BLaER1 treated with 17β-estradiol and CSF1 and Interleukin-3, amounts not matched to agents 10 nM and 100 nM (cell line): ENCODE data around the gene CXCL16.

Experiments used
- H3K27ac ChIP-seq, 11 experiments: shearing (Covaris generic); formaldehyde crosslinking; 2 replicates each; pipeline ENCODE4 v1.8.1; 2022
- H3K27me3 ChIP-seq, 11 experiments: shearing (Covaris generic); formaldehyde crosslinking; 2 replicates each; pipeline ENCODE4 v1.8.1; 2022
- H3K36me3 ChIP-seq, 11 experiments: shearing (Covaris generic); formaldehyde crosslinking; 2 replicates each; pipeline ENCODE4 v1.8.1; 2022
- H3K4me1 ChIP-seq, 10 experiments: shearing (Covaris generic); formaldehyde crosslinking; 2 replicates each; pipeline ENCODE4 v1.8.1; 2022
- H3K4me2 ChIP-seq, 11 experiments: shearing (Covaris generic); formaldehyde crosslinking; 2 replicates each; pipeline ENCODE4 v1.8.1; 2022
- H3K4me3 ChIP-seq, 10 experiments: shearing (Covaris generic); formaldehyde crosslinking; 2 replicates each; pipeline ENCODE4 v1.8.1; 2022
- H3K9ac ChIP-seq, 11 experiments: shearing (Covaris generic); formaldehyde crosslinking; 2 replicates each; pipeline ENCODE4 v1.8.1; 2022
- H3K9me3 ChIP-seq, 11 experiments: shearing (Covaris generic); formaldehyde crosslinking; replicated peaks in 1 of 11; 2 replicates each; pipeline ENCODE4 v1.8.1; 2022
- H4K20me1 ChIP-seq, 11 experiments: shearing (Covaris generic); formaldehyde crosslinking; 2 replicates each; pipeline ENCODE4 v1.8.1; 2022
- Cebpa-rat ChIP-seq, 11 experiments: shearing (Covaris generic); IDR thresholded peaks; 2 replicates each; pipeline ENCODE4 v1.8.1; 2022

CXCL16 gene

GRCh38 chr17:4766201-4766600, 26.5 kb upstream of the CXCL16 start:
- TF ChIP-seq Cebpa-rat (IDR thresholded peaks at IDR 0.05) = peak in 6 of 11 experiments; percentile 32 to 73 (median 56); a peak in 6 of 22 replicates
- peak overlapping the region in 10 of 11 experiments; percentile 51 to 98 (median 87); a peak in 20 of 22 replicates for H3K27ac ChIP-seq
- peak overlapping the region in 7 of 11 experiments; percentile 47 to 94 (median 78); a peak in 13 of 22 replicates for H3K9ac ChIP-seq
- H3K4me1 ChIP-seq = peaks cover 31 to 93% (median 63%) of the 10 kb centered on the region in 10 experiments
- H4K20me1 ChIP-seq = no peaks in the 10 kb centered on the region
- no peak overlapping the region for H3K4me3 ChIP-seq
- H3K27me3 ChIP-seq = no peaks in the 10 kb centered on the region
- H3K9me3 ChIP-seq = no peaks in the 10 kb centered on the region
- H3K36me3 ChIP-seq = no peaks in the 10 kb centered on the region
- peak overlapping the region; percentile 7 to 89 (median 75); a peak in 18 of 22 replicates for H3K4me2 ChIP-seq

- H3K9ac ChIP-seq = peak overlapping the region in 6 of 11 experiments; percentile 34 to 94 (median 80); a peak in 9 of 22 replicates
- no peaks in the 10 kb centered on the region for H4K20me1 ChIP-seq
- H3K27ac ChIP-seq = peak overlapping the region in 9 of 11 experiments; percentile 8 to 98 (median 91); a peak in 16 of 22 replicates
- peak overlapping the region; percentile 24 to 89 (median 75) for H3K4me2 ChIP-seq
- no peaks in the 10 kb centered on the region for H3K9me3 ChIP-seq
- peaks cover 24 to 91% (median 48%) of the 10 kb centered on the region in 10 experiments for H3K4me1 ChIP-seq
- H3K4me3 ChIP-seq = no peak overlapping the region
- no peak for TF ChIP-seq Cebpa-rat (IDR thresholded peaks at IDR 0.05)
- H3K27me3 ChIP-seq = no peaks in the 10 kb centered on the region
- no peaks in the 10 kb centered on the region for H3K36me3 ChIP-seq
Measured at GRCh38 chr17:4764595-4764994, 24.9 kb upstream of the CXCL16 start.

- Histone ChIP-seq H3K9me3 (no peaks in the 10 kb centered on the region), H3K4me1 (peaks cover 9 to 66% (median 15%) of the 10 kb centered on the region in 10 experiments), H4K20me1 (no peaks in the 10 kb centered on the region), H3K36me3 (no peaks in the 10 kb centered on the region), H3K9ac (no peak overlapping the region), H3K4me2 (peak overlapping the region in 3 of 11 experiments; percentile 18 to 71 (median 32); a peak in 5 of 22 replicates), H3K27me3 (no peaks in the 10 kb centered on the region), H3K27ac (peak overlapping the region in 3 of 11 experiments; percentile 38 to 47 (median 42); a peak in 5 of 22 replicates), H3K4me3 (no peak overlapping the region)
- no peak for TF ChIP-seq Cebpa-rat (IDR thresholded peaks at IDR 0.05)
Measured at GRCh38 chr17:4759776-4760236, 20.1 kb upstream of the CXCL16 start.

GRCh38 chr17:4753392-4753791, 13.7 kb upstream of the CXCL16 start:
- Histone ChIP-seq H3K4me3 (no peak overlapping the region), H3K4me2 (no peak overlapping the region), H3K4me1 (peaks cover 20 to 49% (median 29%) of the 10 kb centered on the region in 10 experiments), H3K36me3 (no peaks in the 10 kb centered on the region), H3K27ac (no peak overlapping the region), H3K9me3 (no peaks in the 10 kb centered on the region), H4K20me1 (no peaks in the 10 kb centered on the region), H3K9ac (no peak overlapping the region), H3K27me3 (no peaks in the 10 kb centered on the region)
- no peak for TF ChIP-seq Cebpa-rat (IDR thresholded peaks at IDR 0.05)

- no peaks in the 10 kb centered on the region for H4K20me1 ChIP-seq
- no peak overlapping the region for H3K4me3 ChIP-seq
- peaks cover 34 to 51% (median 43%) of the 10 kb centered on the region in 10 experiments for H3K4me1 ChIP-seq
- H3K27ac ChIP-seq = no peak overlapping the region
- H3K27me3 ChIP-seq = no peaks in the 10 kb centered on the region
- H3K9ac ChIP-seq = no peak overlapping the region
- no peaks in the 10 kb centered on the region for H3K9me3 ChIP-seq
- no peak for TF ChIP-seq Cebpa-rat (IDR thresholded peaks at IDR 0.05)
- 0 out of 22 replicates have a peak overlapping the region, but pooled peaks of 1 of the 11 experiments have one; percentile 14 for H3K4me2 ChIP-seq
- no peaks in the 10 kb centered on the region for H3K36me3 ChIP-seq
Measured at GRCh38 chr17:4751932-4752331, 12.2 kb upstream of the CXCL16 start.

GRCh38 chr17:4750606-4751005, 10.9 kb upstream of the CXCL16 start:
- Histone ChIP-seq H3K4me2 (peak overlapping the region; percentile 48 to 92 (median 71)), H3K36me3 (no peaks in the 10 kb centered on the region), H3K27me3 (no peaks in the 10 kb centered on the region)

GRCh38 chr17:4748686-4749085, 9.0 kb upstream of the CXCL16 start:
- no peaks in the 10 kb centered on the region for H4K20me1 ChIP-seq
- peak overlapping the region in 10 of 11 experiments; percentile 13 to 86 (median 62); a peak in 18 of 22 replicates for H3K27ac ChIP-seq

More at GRCh38 chr17:4750606-4751005, 10.9 kb upstream of the CXCL16 start:
- no peak for TF ChIP-seq Cebpa-rat (IDR thresholded peaks at IDR 0.05)
- H3K9me3 ChIP-seq = no peaks in the 10 kb centered on the region
- H3K4me3 ChIP-seq = no peak overlapping the region; a peak in 1 of 20 replicates
- H3K27ac ChIP-seq = peak overlapping the region in 5 of 11 experiments; percentile 22 to 62 (median 43); a peak in 6 of 22 replicates
- H4K20me1 ChIP-seq = no peaks in the 10 kb centered on the region
- peaks cover 42 to 60% (median 52%) of the 10 kb centered on the region in 10 experiments for H3K4me1 ChIP-seq
- peak overlapping the region in 6 of 11 experiments; percentile 26 to 57 (median 45); a peak in 9 of 22 replicates for H3K9ac ChIP-seq

GRCh38 chr17:4747847-4748246, 8.1 kb upstream of the CXCL16 start:
- Histone ChIP-seq H4K20me1 (no peaks in the 10 kb centered on the region), H3K27me3 (peaks cover 0 to 5% (median 0%) of the 10 kb centered on the region in 11 experiments; a peak in 6 of 22 replicates), H3K4me2 (peak overlapping the region; percentile 71 to 95 (median 85))

More at GRCh38 chr17:4748686-4749085, 9.0 kb upstream of the CXCL16 start:
- Histone ChIP-seq H3K9me3 (no peaks in the 10 kb centered on the region), H3K4me2 (peak overlapping the region; percentile 71 to 95 (median 85)), H3K4me1 (peaks cover 42 to 66% (median 57%) of the 10 kb centered on the region in 10 experiments), H3K9ac (peak overlapping the region in 6 of 11 experiments; percentile 28 to 74 (median 60); a peak in 10 of 22 replicates), H3K27me3 (no peaks in the 10 kb centered on the region), H3K36me3 (no peaks in the 10 kb centered on the region; a peak in 1 of 22 replicates), H3K4me3 (0 out of 20 replicates have a peak overlapping the region, but pooled peaks of 3 of the 10 experiments have one; percentile 26 to 51 (median 42))
- TF ChIP-seq Cebpa-rat (IDR thresholded peaks at IDR 0.05) = no peak

More at GRCh38 chr17:4747847-4748246, 8.1 kb upstream of the CXCL16 start:
- no peaks in the 10 kb centered on the region for H3K9me3 ChIP-seq
- peak overlapping the region in 7 of 10 experiments; percentile 12 to 51 (median 31); a peak in 7 of 20 replicates for H3K4me3 ChIP-seq
- peak overlapping the region in 9 of 11 experiments; percentile 41 to 86 (median 67); a peak in 18 of 22 replicates for H3K27ac ChIP-seq
- H3K9ac ChIP-seq = peak overlapping the region in 8 of 11 experiments; percentile 28 to 74 (median 50); a peak in 13 of 22 replicates
- peaks cover 48 to 71% (median 63%) of the 10 kb centered on the region in 10 experiments for H3K4me1 ChIP-seq
- H3K36me3 ChIP-seq = no peaks in the 10 kb centered on the region; a peak in 1 of 22 replicates
- no peak for TF ChIP-seq Cebpa-rat (IDR thresholded peaks at IDR 0.05)
